ENCODE measurements around the gene HDAC4. TPM values are rescaled to one million over a fixed set of nuclear protein-coding genes. Genes with fewer than 3 reads are reported as not detected.

The HDAC4 gene
- total and polyA plus RNA-seq, 12 donors: 3.7 to 40.0 (median 25.5) TPM

DNA sequence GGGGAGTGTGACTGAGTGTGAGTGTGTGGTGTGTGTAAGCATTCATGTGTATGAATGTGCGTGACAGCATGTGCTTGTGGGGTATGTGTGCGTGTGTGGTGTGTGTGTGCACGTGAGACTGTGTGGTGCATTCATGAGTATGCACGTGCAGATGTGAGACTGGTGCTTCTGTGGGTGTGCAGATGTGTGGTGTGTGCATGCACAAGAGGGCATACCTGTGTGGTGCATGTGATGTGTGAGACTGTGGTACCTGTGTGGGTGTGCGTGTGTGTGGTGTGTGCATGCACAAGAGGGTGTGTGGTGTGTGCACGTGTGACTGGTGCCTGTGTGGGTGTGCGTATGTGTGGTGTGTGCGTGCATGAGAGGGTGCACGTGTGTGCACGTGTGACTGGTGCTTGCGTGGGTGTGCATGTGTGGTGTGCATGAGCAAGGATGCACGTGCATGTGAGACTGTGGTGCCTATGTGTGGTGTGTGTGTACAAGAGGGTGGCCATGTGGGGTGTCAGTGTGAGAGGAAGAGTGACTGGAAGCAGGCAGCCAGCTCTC lies 339.6 kb downstream of the HDAC4 start:
- peaks cover 0 to 84% (median 12%) of the 10 kb centered on the region in 9 donors for H3K36me3 ChIP-seq

GRCh38 chr2:239060676-239061075 lies 340.1 kb downstream of the HDAC4 start:
- no peaks in the 10 kb centered on the region for H3K4me1 ChIP-seq
- H3K27me3 ChIP-seq: no peaks in the 10 kb centered on the region
- peaks cover 0 to 84% (median 12%) of the 10 kb centered on the region in 9 donors for H3K36me3 ChIP-seq
- intact Hi-C loops (cut with DNase I): no loop called here
- TF ChIP-seq, protein P1, sequence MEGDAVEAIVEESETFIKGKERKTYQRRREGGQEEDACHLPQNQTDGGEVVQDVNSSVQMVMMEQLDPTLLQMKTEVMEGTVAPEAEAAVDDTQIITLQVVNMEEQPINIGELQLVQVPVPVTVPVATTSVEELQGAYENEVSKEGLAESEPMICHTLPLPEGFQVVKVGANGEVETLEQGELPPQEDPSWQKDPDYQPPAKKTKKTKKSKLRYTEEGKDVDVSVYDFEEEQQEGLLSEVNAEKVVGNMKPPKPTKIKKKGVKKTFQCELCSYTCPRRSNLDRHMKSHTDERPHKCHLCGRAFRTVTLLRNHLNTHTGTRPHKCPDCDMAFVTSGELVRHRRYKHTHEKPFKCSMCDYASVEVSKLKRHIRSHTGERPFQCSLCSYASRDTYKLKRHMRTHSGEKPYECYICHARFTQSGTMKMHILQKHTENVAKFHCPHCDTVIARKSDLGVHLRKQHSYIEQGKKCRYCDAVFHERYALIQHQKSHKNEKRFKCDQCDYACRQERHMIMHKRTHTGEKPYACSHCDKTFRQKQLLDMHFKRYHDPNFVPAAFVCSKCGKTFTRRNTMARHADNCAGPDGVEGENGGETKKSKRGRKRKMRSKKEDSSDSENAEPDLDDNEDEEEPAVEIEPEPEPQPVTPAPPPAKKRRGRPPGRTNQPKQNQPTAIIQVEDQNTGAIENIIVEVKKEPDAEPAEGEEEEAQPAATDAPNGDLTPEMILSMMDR (IDR thresholded peaks at IDR 0.05): no peak
- peaks cover 0 to 26% (median 9%) of the 10 kb centered on the region in 11 donors for H3K9me3 ChIP-seq
- no peak for DNase-seq
- no peak overlapping the region for H3K4me3 ChIP-seq
- peak in 2 of 8 donors; percentile 16 to 22 for ATAC-seq
- no peak overlapping the region for H3K27ac ChIP-seq
- WGBS, 2 donors: 94 to 95% methylated on average over 21 of the region's 21 CpGs

More for the DNA sequence above, 339.6 kb downstream of the HDAC4 start:
- peaks cover 0 to 26% (median 9%) of the 10 kb centered on the region in 11 donors for H3K9me3 ChIP-seq
- no peaks in the 10 kb centered on the region for H3K4me1 ChIP-seq
- ATAC-seq (peak in 1 of 8 donors; percentile 24), DNase-seq (no peak)
- no peak overlapping the region for H3K4me3 ChIP-seq
- 95 to 96% methylated on average over 12 of the region's 12 CpGs for WGBS, 2 donors
- TF ChIP-seq, protein P1 (IDR thresholded peaks at IDR 0.05): no peak
- intact Hi-C loops (cut with DNase I): no loop called here
- H3K27ac ChIP-seq: no peak overlapping the region
- no peaks in the 10 kb centered on the region for H3K27me3 ChIP-seq

- WGBS, 2 donors: 92% methylated on average over 12 of the region's 12 CpGs
- Histone ChIP-seq H3K36me3 (peaks cover 0 to 82% (median 15%) of the 10 kb centered on the region in 9 donors), H3K4me3 (no peak overlapping the region), H3K27me3 (no peaks in the 10 kb centered on the region), H3K27ac (no peak overlapping the region), H3K9me3 (peaks cover 0 to 26% (median 9%) of the 10 kb centered on the region in 11 donors), H3K4me1 (no peaks in the 10 kb centered on the region)
- DNase-seq (no peak), ATAC-seq (peak in 3 of 8 donors; percentile 41 to 71 (median 42))
- intact Hi-C loops (cut with DNase I): loop anchor here in 1 of 10 donors (10.0 kb wide), 1 partner anchor 365 kb away; no protein-coding TSS in a partner anchor
- TF ChIP-seq, protein P1 (IDR thresholded peaks at IDR 0.05): no peak
These were observed 341.0 kb downstream of the HDAC4 start for GRCh38 chr2:239059854-239060253.

DNA sequence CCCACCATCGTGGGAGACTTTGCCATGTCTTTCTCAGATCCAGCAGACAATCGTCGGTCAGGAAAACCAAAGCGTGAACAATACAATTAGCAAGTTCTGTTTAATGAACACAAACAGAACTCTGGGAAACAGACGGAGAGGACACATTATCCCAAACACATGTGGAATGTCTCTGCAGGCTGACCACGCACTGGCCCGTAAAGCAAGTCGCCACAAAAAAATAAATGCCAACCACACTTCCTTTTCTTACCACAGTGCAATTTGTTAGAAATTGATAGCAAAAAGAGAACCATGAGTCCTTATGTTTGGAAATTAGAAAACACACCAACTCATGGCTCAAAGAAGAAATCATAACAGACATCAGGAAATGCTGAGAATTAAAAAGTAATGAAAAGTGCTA lies 342.1 kb downstream of the HDAC4 start:
- Histone ChIP-seq H3K36me3 (peaks cover 0 to 82% (median 20%) of the 10 kb centered on the region in 9 donors), H3K9me3 (peaks cover 0 to 26% (median 9%) of the 10 kb centered on the region in 11 donors), H3K4me3 (no peak overlapping the region), H3K27ac (no peak overlapping the region), H3K4me1 (no peaks in the 10 kb centered on the region), H3K27me3 (no peaks in the 10 kb centered on the region)
- TF ChIP-seq, protein P1 (IDR thresholded peaks at IDR 0.05): no peak
- ATAC-seq (no peak), DNase-seq (no peak)
- 86 to 92% methylated on average over 8 of the region's 8 CpGs for WGBS, 2 donors
- intact Hi-C loops (cut with DNase I): loop anchor here in 1 of 10 donors (10.0 kb wide), 1 partner anchor 366 kb away; no protein-coding TSS in a partner anchor
